Activated naive CD4-positive, alpha-beta T cell treated with anti-CD3 and anti-CD28 coated beads, Interleukin-2, amount 10 ng/mL, durations not matched to agents 7 days and 5 days (primary cell): Measurements from ENCODE around the gene PTH2R.
"Not testable (repeated sequence)": the region's sequence is repeated elsewhere in the genome, so short reads cannot be mapped to it uniquely, and the experiment has no call there.

Experiments
- CTCF ChIA-PET: fragments of 350-600 bp; sonication (Branson Sonifier 250); formaldehyde crosslinking; loops from one replicate; lab custom pipeline; 2021; ENCODE audit warnings: antibody characterized with exemption; lab: Charles Lee
- DNase-seq: peaks from one replicate; pipeline ENCODE4 v3.0.0-alpha.2; 2020
- H3K27ac Mint-ChIP-seq: one replicate; pipeline ENCODE4 v1.8.0; 2021; ENCODE audit warnings: mild to moderate bottlenecking, moderate library complexity, mixed read lengths
- H3K27me3 Mint-ChIP-seq: one replicate; pipeline ENCODE4 v1.8.0; 2021; ENCODE audit warnings: mild to moderate bottlenecking, mixed read lengths
- H3K36me3 Mint-ChIP-seq: one replicate; pipeline ENCODE4 v1.8.0; 2021; ENCODE audit warnings: mixed read lengths
- H3K4me1 Mint-ChIP-seq: one replicate; pipeline ENCODE4 v1.8.0; 2021; ENCODE audit warnings: mixed read lengths
- H3K4me3 Mint-ChIP-seq: one replicate; pipeline ENCODE4 v1.8.0; 2021; ENCODE audit warnings: mild to moderate bottlenecking, moderate library complexity, mixed read lengths
- H3K9me3 Mint-ChIP-seq: one replicate; pipeline ENCODE4 v1.8.0; 2021; ENCODE audit warnings: mixed read lengths

The PTH2R gene

DNA sequence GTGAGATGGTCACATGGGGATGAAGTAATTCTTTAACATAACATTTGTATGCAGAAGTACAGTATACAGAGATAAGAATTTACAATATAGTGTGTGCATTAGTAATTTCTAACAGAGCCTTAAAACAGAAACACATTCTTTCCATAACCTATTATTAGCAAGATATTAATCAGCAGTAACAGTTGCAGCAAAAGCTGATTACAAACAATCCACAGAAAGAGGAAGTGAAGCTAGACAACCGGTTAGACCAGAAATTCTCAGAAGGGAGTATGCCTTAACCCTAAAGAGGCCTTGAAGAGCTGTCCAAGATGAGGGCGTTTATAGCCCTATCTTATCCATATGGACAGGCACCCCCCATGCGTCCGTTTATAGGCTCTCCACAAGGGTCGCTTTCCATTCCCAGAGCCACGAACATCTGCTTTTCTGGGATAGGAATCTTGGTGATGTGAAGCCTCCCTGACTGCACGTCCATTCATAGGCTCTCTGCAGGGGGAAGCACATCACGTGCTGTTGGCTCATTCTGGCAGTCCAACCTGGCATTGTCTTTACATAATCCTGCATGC lies 75.9 kb downstream of the PTH2R start:
- H3K27me3 Mint-ChIP-seq, H3K27ac Mint-ChIP-seq, H3K36me3 Mint-ChIP-seq, H3K9me3 Mint-ChIP-seq, H3K4me1 Mint-ChIP-seq, DNase-seq, CTCF ChIA-PET, H3K4me3 Mint-ChIP-seq: not testable (repeated sequence)

DNA sequence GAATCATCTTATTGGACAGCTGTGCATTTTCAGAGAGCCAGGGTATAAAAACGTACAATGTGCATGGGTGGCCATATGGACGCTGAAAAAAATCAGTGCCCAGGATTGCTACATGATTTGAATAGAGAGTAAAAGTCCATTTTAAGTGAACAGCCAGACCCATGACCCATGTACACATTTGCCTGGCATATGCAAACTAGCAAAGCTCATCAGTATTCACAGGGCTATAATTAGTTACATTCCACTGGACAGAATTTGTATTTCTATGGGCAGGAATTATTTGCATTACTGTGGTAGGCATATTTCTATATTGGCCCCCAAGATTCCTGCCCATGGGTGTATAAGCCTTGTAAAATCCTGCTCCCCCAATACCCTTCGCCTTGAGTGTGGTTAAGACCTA lies 78.8 kb downstream of the PTH2R start:
- Mint-ChIP-seq H3K36me3 (no peaks in the 10 kb centered on the region), H3K4me3 (no peak overlapping the region), H3K9me3 (no peaks in the 10 kb centered on the region), H3K27me3 (no peaks in the 10 kb centered on the region), H3K4me1 (no peaks in the 10 kb centered on the region), H3K27ac (no peak overlapping the region)
- no peak for DNase-seq
- CTCF ChIA-PET: interaction anchor here (1.4 kb wide), 1 partner anchor 11 kb away, joined by 3 read pairs; no protein-coding TSS in a partner anchor

DNA sequence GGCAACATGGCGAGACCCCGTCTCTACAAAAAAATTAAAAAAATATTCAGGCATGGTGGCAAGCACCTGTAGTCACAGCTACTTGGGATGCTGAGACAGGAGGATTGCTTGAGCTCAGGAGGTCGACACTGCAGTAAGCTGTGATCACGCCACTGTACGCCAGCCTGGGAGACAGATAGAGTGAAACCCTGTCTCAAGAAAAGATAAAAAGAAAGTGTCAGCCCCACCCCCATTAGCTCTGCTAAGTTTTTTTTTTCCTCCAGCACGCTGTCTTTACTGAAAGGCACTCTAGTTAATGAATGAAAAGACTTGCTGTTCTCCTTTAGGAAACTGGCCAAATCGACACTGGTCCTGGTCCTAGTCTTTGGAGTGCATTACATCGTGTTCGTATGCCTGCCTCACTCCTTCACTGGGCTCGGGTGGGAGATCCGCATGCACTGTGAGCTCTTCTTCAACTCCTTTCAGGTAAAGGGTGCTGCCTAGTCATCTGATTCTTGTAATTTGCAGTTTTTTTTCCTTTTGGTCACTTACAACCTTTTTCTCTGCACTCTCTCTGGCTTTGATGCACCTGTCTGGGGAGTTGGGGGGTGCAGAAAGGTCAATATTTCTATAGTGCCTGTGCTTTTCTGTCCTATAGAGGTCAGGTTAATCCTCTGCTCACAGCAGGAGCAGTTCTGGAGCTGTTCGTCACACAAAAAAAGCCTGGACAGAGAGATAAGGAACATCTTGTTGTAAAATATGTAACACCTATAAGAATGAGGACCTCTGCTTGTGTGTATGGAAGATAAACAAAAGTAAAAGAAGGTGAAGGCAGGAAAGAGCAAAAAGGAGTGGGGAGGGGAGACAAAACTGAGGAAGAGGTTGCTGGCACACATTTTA lies 82.3 kb downstream of the PTH2R start:
- Mint-ChIP-seq H3K4me1 (no peaks in the 10 kb centered on the region), H3K27ac (no peak overlapping the region), H3K9me3 (no peaks in the 10 kb centered on the region), H3K4me3 (no peak overlapping the region), H3K36me3 (no peaks in the 10 kb centered on the region), H3K27me3 (no peaks in the 10 kb centered on the region)
- DNase-seq: no peak
- CTCF ChIA-PET: no interaction called here

DNA sequence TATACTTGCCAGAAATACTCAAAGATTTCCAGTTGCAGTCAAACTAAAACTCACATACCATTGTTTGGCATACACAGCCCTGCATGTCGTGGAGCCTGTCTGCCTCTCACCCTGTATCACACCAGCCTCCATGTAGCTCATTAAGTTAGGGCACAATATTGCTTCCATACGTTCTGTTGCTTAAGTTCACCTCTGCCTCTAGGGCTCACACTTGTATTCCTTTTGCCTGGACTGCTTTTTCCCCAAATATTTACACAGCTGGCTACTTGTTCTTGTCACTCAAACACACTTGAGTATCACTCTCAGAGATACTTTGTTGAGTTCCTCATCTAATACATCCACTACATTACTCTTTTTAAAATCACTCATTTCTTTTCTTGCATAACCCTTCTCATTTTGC lies 83.1 kb downstream of the PTH2R start:
- no peaks in the 10 kb centered on the region for H3K27me3 Mint-ChIP-seq
- no peaks in the 10 kb centered on the region for H3K4me1 Mint-ChIP-seq
- H3K36me3 Mint-ChIP-seq: no peaks in the 10 kb centered on the region
- H3K9me3 Mint-ChIP-seq: no peaks in the 10 kb centered on the region
- CTCF ChIA-PET: no interaction called here
- no peak overlapping the region for H3K4me3 Mint-ChIP-seq
- no peak for DNase-seq
- H3K27ac Mint-ChIP-seq: no peak overlapping the region

DNA sequence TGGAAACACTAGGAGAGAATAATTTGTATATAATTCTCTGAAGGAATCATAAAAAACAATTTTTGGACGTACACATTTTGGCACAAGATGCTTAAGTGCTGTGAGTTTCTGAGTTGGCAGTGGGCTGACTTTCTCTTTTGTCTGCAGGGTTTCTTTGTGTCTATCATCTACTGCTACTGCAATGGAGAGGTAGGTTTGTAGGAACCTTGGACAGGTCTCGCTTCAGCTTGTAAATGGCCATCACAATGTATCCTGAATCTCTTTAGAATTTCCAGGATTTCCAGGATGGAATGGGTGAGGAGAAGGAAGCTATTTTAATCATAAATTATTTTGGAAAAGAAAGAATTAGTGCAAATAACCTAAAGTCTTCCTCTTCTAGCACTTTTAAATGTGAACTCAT lies 83.9 kb downstream of the PTH2R start:
- no peaks in the 10 kb centered on the region for H3K9me3 Mint-ChIP-seq
- H3K4me1 Mint-ChIP-seq: no peaks in the 10 kb centered on the region
- no peaks in the 10 kb centered on the region for H3K27me3 Mint-ChIP-seq
- no peak for DNase-seq
- H3K36me3 Mint-ChIP-seq: no peaks in the 10 kb centered on the region
- CTCF ChIA-PET: no interaction called here
- H3K27ac Mint-ChIP-seq: no peak overlapping the region
- H3K4me3 Mint-ChIP-seq: no peak overlapping the region

DNA sequence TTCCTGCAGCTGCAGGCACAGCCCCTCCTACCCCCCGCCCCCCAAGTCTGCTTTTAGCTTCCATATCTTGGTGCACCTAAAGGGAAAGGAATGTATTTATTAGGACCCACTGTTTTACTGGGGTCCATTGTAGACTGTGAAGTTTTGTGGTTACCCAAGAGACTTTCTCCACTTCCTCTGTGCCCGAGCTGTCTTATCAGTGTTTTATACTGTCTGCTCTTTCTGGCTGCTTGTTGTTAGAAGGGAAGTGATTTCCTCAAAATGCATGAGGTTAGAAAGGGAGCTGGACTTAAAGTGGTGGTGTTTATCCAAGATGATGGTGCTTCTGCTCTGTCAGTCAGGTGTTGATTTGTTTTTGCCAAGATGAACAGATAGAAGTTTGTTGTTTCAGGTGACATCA lies 85.0 kb downstream of the PTH2R start:
- Mint-ChIP-seq H3K27me3 (no peaks in the 10 kb centered on the region), H3K4me1 (no peaks in the 10 kb centered on the region), H3K9me3 (no peaks in the 10 kb centered on the region), H3K4me3 (no peak overlapping the region), H3K36me3 (no peaks in the 10 kb centered on the region), H3K27ac (no peak overlapping the region)
- CTCF ChIA-PET: no interaction called here
- DNase-seq: no peak

DNA sequence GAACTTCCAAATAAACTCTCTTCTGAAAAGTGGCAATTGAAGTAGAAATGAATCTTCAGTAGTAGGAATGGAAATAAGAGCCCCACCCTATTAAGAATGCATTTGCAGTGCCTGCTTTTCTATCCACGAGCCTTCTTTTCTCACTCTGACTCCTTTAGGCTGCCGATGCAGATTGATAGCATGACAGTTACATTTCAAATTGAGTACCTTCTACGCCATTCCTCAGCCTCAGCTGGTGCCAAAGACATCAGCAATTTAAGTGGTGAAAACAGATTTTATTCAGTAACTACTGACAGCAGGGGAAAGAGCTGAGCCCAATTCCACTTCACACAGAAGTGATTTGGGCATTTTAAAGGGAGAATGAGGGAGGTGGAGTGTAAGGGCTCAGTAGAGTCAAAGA lies 85.5 kb downstream of the PTH2R start:
- no peaks in the 10 kb centered on the region for H3K9me3 Mint-ChIP-seq
- DNase-seq: no peak
- H3K4me1 Mint-ChIP-seq: no peaks in the 10 kb centered on the region
- no peak overlapping the region for H3K27ac Mint-ChIP-seq
- CTCF ChIA-PET: no interaction called here
- no peaks in the 10 kb centered on the region for H3K27me3 Mint-ChIP-seq
- H3K36me3 Mint-ChIP-seq: no peaks in the 10 kb centered on the region
- H3K4me3 Mint-ChIP-seq: no peak overlapping the region

DNA sequence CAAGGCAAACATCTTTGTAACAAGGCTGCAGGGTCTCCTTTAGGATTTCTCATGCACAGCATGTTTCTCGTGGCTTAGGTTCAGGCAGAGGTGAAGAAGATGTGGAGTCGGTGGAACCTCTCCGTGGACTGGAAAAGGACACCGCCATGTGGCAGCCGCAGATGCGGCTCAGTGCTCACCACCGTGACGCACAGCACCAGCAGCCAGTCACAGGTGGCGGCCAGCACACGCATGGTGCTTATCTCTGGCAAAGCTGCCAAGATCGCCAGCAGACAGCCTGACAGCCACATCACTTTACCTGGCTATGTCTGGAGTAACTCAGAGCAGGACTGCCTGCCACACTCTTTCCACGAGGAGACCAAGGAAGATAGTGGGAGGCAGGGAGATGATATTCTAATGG lies 86.6 kb downstream of the PTH2R start:
- H3K27ac Mint-ChIP-seq: no peak overlapping the region
- no peak overlapping the region for H3K4me3 Mint-ChIP-seq
- no peaks in the 10 kb centered on the region for H3K9me3 Mint-ChIP-seq
- no peaks in the 10 kb centered on the region for H3K4me1 Mint-ChIP-seq
- H3K36me3 Mint-ChIP-seq: no peaks in the 10 kb centered on the region
- CTCF ChIA-PET: no interaction called here
- DNase-seq: no peak
- H3K27me3 Mint-ChIP-seq: no peaks in the 10 kb centered on the region

DNA sequence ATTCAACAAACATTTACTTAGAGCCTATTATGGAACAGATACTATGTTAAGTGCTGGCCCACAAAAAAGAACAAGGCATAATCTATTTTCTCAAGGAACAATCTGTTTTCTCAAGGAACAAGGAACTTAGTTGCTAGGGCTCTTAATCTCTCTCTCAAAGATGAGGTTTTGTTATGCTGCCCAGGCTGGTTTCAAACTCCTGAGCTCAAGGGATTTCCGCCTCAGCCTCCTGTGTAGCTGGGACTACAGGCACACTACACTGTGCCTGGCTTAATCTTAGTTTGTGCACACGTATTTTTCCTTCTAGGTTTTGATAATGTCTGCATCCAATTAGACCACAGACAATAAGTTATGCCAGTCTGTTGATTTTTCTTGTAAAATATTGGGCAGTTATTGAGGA lies 89.5 kb downstream of the PTH2R start:
- no peaks in the 10 kb centered on the region for H3K4me1 Mint-ChIP-seq
- no peak for DNase-seq
- no peak overlapping the region for H3K4me3 Mint-ChIP-seq
- H3K27ac Mint-ChIP-seq: no peak overlapping the region
- no peaks in the 10 kb centered on the region for H3K9me3 Mint-ChIP-seq
- H3K36me3 Mint-ChIP-seq: no peaks in the 10 kb centered on the region
- H3K27me3 Mint-ChIP-seq: no peaks in the 10 kb centered on the region
- CTCF ChIA-PET: no interaction called here

DNA sequence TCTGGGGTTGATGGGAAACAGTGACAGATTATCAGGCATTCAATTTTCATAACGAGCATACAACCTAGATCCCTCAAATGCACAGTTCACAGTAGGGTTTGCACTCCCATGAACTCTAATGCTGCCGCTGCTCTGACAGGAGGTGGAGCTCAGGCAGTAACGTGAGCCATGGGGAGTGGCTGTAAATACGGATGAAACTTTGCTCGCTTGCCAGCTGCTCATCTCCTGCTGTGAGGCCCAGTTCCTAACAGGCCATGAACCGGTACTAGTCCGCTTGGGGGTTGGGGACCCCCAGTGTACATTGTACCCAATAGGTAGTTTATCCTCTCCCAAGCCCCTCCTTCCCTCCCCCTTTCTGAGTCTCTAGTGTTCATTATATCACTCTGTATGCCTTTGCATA lies 94.6 kb downstream of the PTH2R start:
- Mint-ChIP-seq H3K27me3 (no peaks in the 10 kb centered on the region), H3K36me3 (no peaks in the 10 kb centered on the region), H3K4me1 (no peaks in the 10 kb centered on the region), H3K9me3 (no peaks in the 10 kb centered on the region), H3K4me3 (no peak overlapping the region), H3K27ac (no peak overlapping the region)
- CTCF ChIA-PET: no interaction called here
- no peak for DNase-seq

DNA sequence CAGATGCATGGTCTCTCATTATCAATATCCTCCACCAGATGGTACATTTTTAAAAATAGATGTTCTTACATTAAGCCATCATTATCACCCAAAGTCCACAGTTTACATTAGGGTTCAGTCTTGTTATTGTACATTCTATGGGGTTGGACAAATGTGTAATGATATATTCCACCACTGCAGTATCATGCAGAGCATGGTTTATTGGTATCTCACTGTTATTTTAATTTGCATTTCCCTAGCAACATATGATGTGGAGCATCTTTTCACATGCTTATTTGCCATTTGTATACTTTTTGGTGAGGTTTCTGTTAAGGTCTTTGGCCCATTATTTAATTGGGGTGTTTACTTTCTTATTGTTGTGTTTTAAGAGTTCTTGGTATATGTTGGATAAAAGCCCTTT lies 95.7 kb downstream of the PTH2R start:
- no peaks in the 10 kb centered on the region for H3K4me1 Mint-ChIP-seq
- H3K9me3 Mint-ChIP-seq: no peaks in the 10 kb centered on the region
- CTCF ChIA-PET: no interaction called here

DNA sequence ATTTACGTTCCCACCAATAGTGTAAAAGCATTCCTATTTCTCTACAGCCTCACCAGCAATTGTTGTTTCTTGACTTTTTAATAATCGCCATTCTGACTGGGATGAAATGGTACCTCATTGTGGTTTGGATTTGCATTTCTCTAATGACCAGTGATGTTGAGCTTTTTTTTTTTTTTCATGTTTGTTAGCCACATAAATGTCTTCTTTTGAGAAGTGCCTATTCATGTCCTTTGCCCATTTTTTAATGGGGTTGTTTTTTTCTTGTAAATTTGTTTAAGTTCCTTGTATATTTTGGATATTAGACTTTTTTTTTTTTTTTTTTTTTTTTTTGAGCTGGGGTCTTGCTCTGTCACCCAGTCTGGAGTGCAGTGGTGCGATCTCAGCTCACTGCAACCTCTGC lies 98.8 kb downstream of the PTH2R start:
- DNase-seq, H3K27me3 Mint-ChIP-seq, CTCF ChIA-PET, H3K36me3 Mint-ChIP-seq, H3K4me1 Mint-ChIP-seq, H3K4me3 Mint-ChIP-seq, H3K9me3 Mint-ChIP-seq: not testable (repeated sequence)
- peak overlapping the region; percentile 55 for H3K27ac Mint-ChIP-seq

More for the DNA sequence above, 95.7 kb downstream of the PTH2R start:
- no peaks in the 10 kb centered on the region for H3K27me3 Mint-ChIP-seq
- DNase-seq: no peak
- H3K4me3 Mint-ChIP-seq: no peak overlapping the region
- no peaks in the 10 kb centered on the region for H3K36me3 Mint-ChIP-seq
- H3K27ac Mint-ChIP-seq: no peak overlapping the region

DNA sequence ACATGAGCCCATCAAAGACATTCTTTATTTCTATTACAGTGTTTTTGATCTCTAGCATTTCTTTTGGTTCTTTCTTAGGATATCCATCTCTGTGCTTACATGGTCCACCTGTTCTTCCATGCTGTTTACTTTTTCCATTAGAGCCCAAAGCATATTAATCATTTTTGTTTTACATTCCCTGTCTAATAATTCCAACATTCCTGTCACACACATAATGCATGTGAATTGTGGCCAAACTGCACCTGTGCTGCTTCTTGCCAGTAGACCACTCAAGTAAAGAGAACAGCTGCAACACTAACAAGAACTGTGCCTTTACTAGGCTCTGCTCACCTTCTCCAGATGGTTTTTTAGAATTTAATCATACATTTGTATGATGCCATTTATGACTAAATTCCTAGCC lies 103.0 kb downstream of the PTH2R start:
- no peak for DNase-seq
- Mint-ChIP-seq H3K4me1 (no peaks in the 10 kb centered on the region), H3K36me3 (no peaks in the 10 kb centered on the region), H3K27me3 (no peaks in the 10 kb centered on the region), H3K27ac (no peak overlapping the region), H3K9me3 (no peaks in the 10 kb centered on the region), H3K4me3 (no peak overlapping the region)
- CTCF ChIA-PET: no interaction called here

DNA sequence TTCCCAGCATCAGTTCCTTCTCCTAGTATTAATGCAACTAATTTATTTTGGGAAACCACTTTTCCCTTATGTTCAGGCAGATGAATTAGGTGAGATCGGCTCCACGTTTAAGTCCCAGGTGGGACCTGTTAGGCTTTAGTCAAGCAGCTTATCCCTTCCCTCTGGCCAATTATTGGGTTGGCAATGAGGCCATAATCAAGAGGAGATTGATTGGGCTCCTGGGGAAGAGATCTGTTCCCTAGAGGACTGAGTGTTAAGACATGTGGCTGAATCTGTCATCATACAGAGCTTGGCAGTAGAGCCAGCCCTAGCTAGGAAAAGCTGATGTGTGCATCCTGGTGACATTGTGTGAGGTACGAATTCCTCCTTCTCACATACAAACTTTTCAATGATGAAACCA lies 104.4 kb downstream of the PTH2R start:
- CTCF ChIA-PET: no interaction called here
- Mint-ChIP-seq H3K4me3 (no peak overlapping the region), H3K9me3 (peaks cover 2% of the 10 kb centered on the region), H3K36me3 (no peaks in the 10 kb centered on the region), H3K27me3 (no peaks in the 10 kb centered on the region), H3K27ac (no peak overlapping the region), H3K4me1 (no peaks in the 10 kb centered on the region)
- DNase-seq: no peak

DNA sequence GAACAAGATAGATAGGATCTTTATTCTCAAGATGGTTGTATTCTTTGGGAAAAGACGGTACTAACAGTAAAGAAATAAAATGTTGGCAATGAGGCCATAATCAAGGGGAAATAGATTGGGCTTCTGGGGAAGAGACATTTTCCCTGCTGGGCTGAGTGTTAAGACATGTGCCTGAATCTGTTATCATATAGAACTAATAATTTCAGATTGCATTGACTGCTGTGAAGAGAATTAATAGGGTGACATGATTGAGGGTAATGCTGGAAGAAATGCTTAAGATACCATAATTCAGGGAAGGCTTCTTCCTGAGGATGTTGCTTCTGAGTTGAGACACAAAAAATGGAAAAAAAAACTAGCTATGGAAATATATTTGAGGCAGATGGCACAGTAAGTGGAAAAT lies 105.0 kb downstream of the PTH2R start:
- CTCF ChIA-PET: no interaction called here
- H3K4me3 Mint-ChIP-seq: no peak overlapping the region
- no peak for DNase-seq
- no peaks in the 10 kb centered on the region for H3K36me3 Mint-ChIP-seq
- no peak overlapping the region for H3K27ac Mint-ChIP-seq
- H3K9me3 Mint-ChIP-seq: peaks cover 2% of the 10 kb centered on the region
- H3K4me1 Mint-ChIP-seq: no peaks in the 10 kb centered on the region
- no peaks in the 10 kb centered on the region for H3K27me3 Mint-ChIP-seq
